ENCODE data around the gene CLASP1.
"Not testable (repeated sequence)": the region's sequence is repeated elsewhere in the genome, so short reads cannot be mapped to it uniquely, and the experiment has no call there.

Gene CLASP1

DNA sequence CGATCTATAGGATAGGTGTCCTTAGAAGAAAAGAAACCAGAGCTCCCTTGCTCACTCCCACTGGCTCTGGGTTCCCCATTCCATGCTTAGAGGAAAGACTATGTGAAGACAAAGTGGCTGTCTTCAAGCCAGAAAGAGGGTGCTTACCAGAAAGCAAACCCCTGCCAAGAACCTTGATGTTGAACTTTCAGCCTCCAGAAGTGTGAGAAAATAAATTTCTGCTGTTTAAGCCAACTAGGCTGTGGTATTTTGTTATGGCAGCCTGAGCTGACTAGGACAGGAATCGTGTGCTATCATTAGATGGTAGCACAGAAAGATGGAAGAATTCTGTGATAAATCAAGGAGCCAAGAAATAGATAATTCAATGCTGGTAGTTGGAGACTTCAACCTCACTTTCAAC lies 344.3 kb downstream of the CLASP1 start:
- Histone ChIP-seq H2BK5ac (ENCODE audit: low read length) (no peak overlapping the region), H3K27me3 (ENCODE audit: insufficient read depth, low read length, poor library complexity) (no peaks in the 10 kb centered on the region), H3K4ac (ENCODE audit: low read depth, low read length) (no peak overlapping the region), H3K18ac (ENCODE audit: low read length) (no peak overlapping the region), H3K36me3 (ENCODE audit: control insufficient read depth, insufficient read depth, low read length) (no peaks in the 10 kb centered on the region), H3K79me2 (ENCODE audit: control insufficient read depth, insufficient read depth, low read length) (no peaks in the 10 kb centered on the region), H3K23ac (ENCODE audit: low read length) (no peak overlapping the region), H3K4me1 (ENCODE audit: control insufficient read depth, low read depth, low read length) (no peaks in the 10 kb centered on the region), H3K56ac (ENCODE audit: low read length) (no peak overlapping the region), H2BK15ac (replicated peaks; ENCODE audit: low read depth) (no peak overlapping the region), H3K27ac (ENCODE audit: low read depth, low read length) (no peak overlapping the region), H3K79me1 (ENCODE audit: low read length) (no peaks in the 10 kb centered on the region), H3K4me2 (ENCODE audit: low read length) (no peak overlapping the region), H3K9ac (ENCODE audit: low read length) (no peak overlapping the region), H4K8ac (ENCODE audit: low read depth, low read length) (no peak overlapping the region), H4K5ac (ENCODE audit: low read length) (no peak overlapping the region), H2BK120ac (ENCODE audit: low read depth, low read length) (no peak overlapping the region), H3K4me3 (ENCODE audit: low read length) (no peak overlapping the region), H2AK5ac (ENCODE audit: low read length) (no peak overlapping the region)
- no peak for DNase-seq
- no CpG with 5 or more reads among the region's 2 CpGs for WGBS (ENCODE audit: extremely low coverage, insufficient coverage, low lambda C conversion rate)

- H3K9ac ChIP-seq (ENCODE audit: low read length): no peak overlapping the region
- H3K36me3 ChIP-seq (ENCODE audit: control insufficient read depth, insufficient read depth, low read length): no peaks in the 10 kb centered on the region
- no peak overlapping the region for H2AK5ac ChIP-seq (ENCODE audit: low read length)
- H4K8ac ChIP-seq (ENCODE audit: low read depth, low read length): no peak overlapping the region
- no peak overlapping the region for H2BK5ac ChIP-seq (ENCODE audit: low read length)
- no peak overlapping the region for H3K18ac ChIP-seq (ENCODE audit: low read length)
- H2BK15ac ChIP-seq (replicated peaks; ENCODE audit: low read depth): no peak overlapping the region
- no peaks in the 10 kb centered on the region for H3K79me1 ChIP-seq (ENCODE audit: low read length)
- H3K4ac ChIP-seq (ENCODE audit: low read depth, low read length): no peak overlapping the region
- H3K79me2 ChIP-seq (ENCODE audit: control insufficient read depth, insufficient read depth, low read length): no peaks in the 10 kb centered on the region
- no peak overlapping the region for H4K5ac ChIP-seq (ENCODE audit: low read length)
- no peak overlapping the region for H3K4me2 ChIP-seq (ENCODE audit: low read length)
- DNase-seq: no peak
- no peak overlapping the region for H3K23ac ChIP-seq (ENCODE audit: low read length)
- no peaks in the 10 kb centered on the region for H3K27me3 ChIP-seq (ENCODE audit: insufficient read depth, low read length, poor library complexity)
- H3K4me1 ChIP-seq (ENCODE audit: control insufficient read depth, low read depth, low read length): no peaks in the 10 kb centered on the region
- WGBS (ENCODE audit: extremely low coverage, insufficient coverage, low lambda C conversion rate): no CpG with 5 or more reads among the region's 2 CpGs
- no peak overlapping the region for H3K4me3 ChIP-seq (ENCODE audit: low read length)
- H3K27ac ChIP-seq (ENCODE audit: low read depth, low read length): no peak overlapping the region
- H3K56ac ChIP-seq (ENCODE audit: low read length): no peak overlapping the region
- H2BK120ac ChIP-seq (ENCODE audit: low read depth, low read length): no peak overlapping the region
These were observed 345.6 kb downstream of the CLASP1 start for GRCh38 chr2:121303531-121304263.

DNA sequence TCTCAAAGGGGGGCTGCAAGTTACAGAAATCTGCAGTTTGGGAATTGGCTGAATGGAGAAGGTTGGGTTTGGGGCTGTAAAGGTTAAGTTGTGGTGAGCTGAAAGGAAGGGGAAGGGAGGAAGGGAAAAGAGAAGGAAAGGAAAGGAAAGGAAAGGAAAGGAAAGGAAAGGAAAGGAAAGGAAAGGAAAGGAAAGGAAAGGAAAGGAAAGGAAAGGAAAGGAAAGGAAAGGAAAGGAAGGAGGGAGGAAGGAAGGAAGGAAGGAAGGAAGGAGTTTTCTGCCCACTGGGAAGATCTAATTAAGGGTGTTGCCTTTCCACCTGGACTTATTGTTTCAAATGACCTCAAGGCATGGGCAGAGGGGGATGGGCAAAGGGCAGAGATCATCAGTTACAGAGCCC lies 348.1 kb downstream of the CLASP1 start:
- not testable (repeated sequence) for H3K36me3 ChIP-seq (ENCODE audit: control insufficient read depth, insufficient read depth, low read length); H2AK5ac ChIP-seq (ENCODE audit: low read length); H3K23ac ChIP-seq (ENCODE audit: low read length); H3K27ac ChIP-seq (ENCODE audit: low read depth, low read length); H3K9ac ChIP-seq (ENCODE audit: low read length); H3K4me1 ChIP-seq (ENCODE audit: control insufficient read depth, low read depth, low read length); H3K56ac ChIP-seq (ENCODE audit: low read length); H3K4ac ChIP-seq (ENCODE audit: low read depth, low read length); DNase-seq; H4K5ac ChIP-seq (ENCODE audit: low read length); H3K18ac ChIP-seq (ENCODE audit: low read length); H2BK5ac ChIP-seq (ENCODE audit: low read length); H3K4me3 ChIP-seq (ENCODE audit: low read length); H3K4me2 ChIP-seq (ENCODE audit: low read length); H2BK120ac ChIP-seq (ENCODE audit: low read depth, low read length); H3K79me2 ChIP-seq (ENCODE audit: control insufficient read depth, insufficient read depth, low read length); H3K79me1 ChIP-seq (ENCODE audit: low read length); H4K8ac ChIP-seq (ENCODE audit: low read depth, low read length); H3K27me3 ChIP-seq (ENCODE audit: insufficient read depth, low read length, poor library complexity); H2BK15ac ChIP-seq (replicated peaks; ENCODE audit: low read depth)

DNA sequence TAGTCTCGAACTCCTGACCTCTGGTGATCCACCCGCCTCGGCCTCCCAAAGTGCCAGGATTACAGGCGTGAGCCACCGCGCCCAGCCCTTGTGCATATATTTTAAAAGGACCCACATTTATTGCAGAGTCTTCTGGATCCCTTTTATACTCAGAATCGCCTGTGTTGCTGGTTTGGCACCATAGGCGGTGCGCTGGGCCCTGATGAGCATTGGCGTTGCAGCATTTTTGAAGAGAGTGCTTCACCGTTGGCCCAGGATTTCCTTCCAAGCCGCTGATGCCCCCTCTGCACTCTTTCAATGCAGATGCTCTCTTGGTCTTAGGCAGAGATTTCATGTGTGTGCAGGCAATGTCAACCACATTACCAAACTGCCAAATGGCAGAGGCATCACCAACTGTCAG lies 350.8 kb downstream of the CLASP1 start:
- Histone ChIP-seq H3K36me3 (ENCODE audit: control insufficient read depth, insufficient read depth, low read length) (no peaks in the 10 kb centered on the region), H4K5ac (ENCODE audit: low read length) (no peak overlapping the region), H3K23ac (ENCODE audit: low read length) (no peak overlapping the region), H3K4me2 (ENCODE audit: low read length) (no peak overlapping the region), H2AK5ac (ENCODE audit: low read length) (no peak overlapping the region), H2BK5ac (ENCODE audit: low read length) (no peak overlapping the region), H2BK15ac (replicated peaks; ENCODE audit: low read depth) (no peak overlapping the region), H2BK120ac (ENCODE audit: low read depth, low read length) (no peak overlapping the region), H4K8ac (ENCODE audit: low read depth, low read length) (no peak overlapping the region), H3K27ac (ENCODE audit: low read depth, low read length) (no peak overlapping the region), H3K56ac (ENCODE audit: low read length) (no peak overlapping the region), H3K18ac (ENCODE audit: low read length) (no peak overlapping the region), H3K9ac (ENCODE audit: low read length) (no peak overlapping the region), H3K4me3 (ENCODE audit: low read length) (no peak overlapping the region), H3K27me3 (ENCODE audit: insufficient read depth, low read length, poor library complexity) (no peaks in the 10 kb centered on the region), H3K79me2 (ENCODE audit: control insufficient read depth, insufficient read depth, low read length) (no peaks in the 10 kb centered on the region), H3K4ac (ENCODE audit: low read depth, low read length) (no peak overlapping the region), H3K79me1 (ENCODE audit: low read length) (no peaks in the 10 kb centered on the region), H3K4me1 (ENCODE audit: control insufficient read depth, low read depth, low read length) (no peaks in the 10 kb centered on the region)
- no CpG with 5 or more reads among the region's 12 CpGs for WGBS (ENCODE audit: extremely low coverage, insufficient coverage, low lambda C conversion rate)
- DNase-seq: no peak

GRCh38 chr2:121297866-121298265 lies 351.4 kb downstream of the CLASP1 start:
- H4K5ac ChIP-seq (ENCODE audit: low read length): not testable (repeated sequence)

GRCh38 chr2:121297217-121297830 lies 351.9 kb downstream of the CLASP1 start:
- Histone ChIP-seq H4K8ac (ENCODE audit: low read depth, low read length) (no peak overlapping the region), H2BK5ac (ENCODE audit: low read length) (no peak overlapping the region), H3K4me1 (ENCODE audit: control insufficient read depth, low read depth, low read length) (no peaks in the 10 kb centered on the region), H2BK120ac (ENCODE audit: low read depth, low read length) (no peak overlapping the region), H2BK15ac (replicated peaks; ENCODE audit: low read depth) (no peak overlapping the region), H3K18ac (ENCODE audit: low read length) (no peak overlapping the region), H2AK5ac (ENCODE audit: low read length) (no peak overlapping the region), H3K23ac (ENCODE audit: low read length) (no peak overlapping the region), H3K27me3 (ENCODE audit: insufficient read depth, low read length, poor library complexity) (no peaks in the 10 kb centered on the region), H3K4ac (ENCODE audit: low read depth, low read length) (no peak overlapping the region), H3K9ac (ENCODE audit: low read length) (no peak overlapping the region), H3K79me1 (ENCODE audit: low read length) (no peaks in the 10 kb centered on the region), H3K79me2 (ENCODE audit: control insufficient read depth, insufficient read depth, low read length) (no peaks in the 10 kb centered on the region), H3K56ac (ENCODE audit: low read length) (no peak overlapping the region), H3K4me3 (ENCODE audit: low read length) (no peak overlapping the region), H3K36me3 (ENCODE audit: control insufficient read depth, insufficient read depth, low read length) (no peaks in the 10 kb centered on the region), H3K4me2 (ENCODE audit: low read length) (no peak overlapping the region), H3K27ac (ENCODE audit: low read depth, low read length) (no peak overlapping the region), H4K5ac (ENCODE audit: low read length) (no peak overlapping the region)
- WGBS (ENCODE audit: extremely low coverage, insufficient coverage, low lambda C conversion rate): no CpG with 5 or more reads among the region's 9 CpGs
- peak; percentile 57 for DNase-seq

More at GRCh38 chr2:121297866-121298265, 351.4 kb downstream of the CLASP1 start:
- not testable (repeated sequence) for H3K9ac ChIP-seq (ENCODE audit: low read length); H3K4ac ChIP-seq (ENCODE audit: low read depth, low read length); H2BK15ac ChIP-seq (replicated peaks; ENCODE audit: low read depth); H3K36me3 ChIP-seq (ENCODE audit: control insufficient read depth, insufficient read depth, low read length); H3K4me3 ChIP-seq (ENCODE audit: low read length); H3K56ac ChIP-seq (ENCODE audit: low read length); H3K4me1 ChIP-seq (ENCODE audit: control insufficient read depth, low read depth, low read length); H3K23ac ChIP-seq (ENCODE audit: low read length); H3K4me2 ChIP-seq (ENCODE audit: low read length); H3K79me2 ChIP-seq (ENCODE audit: control insufficient read depth, insufficient read depth, low read length); DNase-seq; H2BK5ac ChIP-seq (ENCODE audit: low read length); H3K18ac ChIP-seq (ENCODE audit: low read length); H2BK120ac ChIP-seq (ENCODE audit: low read depth, low read length); H3K27me3 ChIP-seq (ENCODE audit: insufficient read depth, low read length, poor library complexity); H2AK5ac ChIP-seq (ENCODE audit: low read length); H4K8ac ChIP-seq (ENCODE audit: low read depth, low read length); H3K79me1 ChIP-seq (ENCODE audit: low read length); H3K27ac ChIP-seq (ENCODE audit: low read depth, low read length)
- no CpG with 5 or more reads among the region's 5 CpGs for WGBS (ENCODE audit: extremely low coverage, insufficient coverage, low lambda C conversion rate)

All from mesendoderm (in vitro differentiated cells).